Measurements from ENCODE around the gene FAM117A.

DNA sequence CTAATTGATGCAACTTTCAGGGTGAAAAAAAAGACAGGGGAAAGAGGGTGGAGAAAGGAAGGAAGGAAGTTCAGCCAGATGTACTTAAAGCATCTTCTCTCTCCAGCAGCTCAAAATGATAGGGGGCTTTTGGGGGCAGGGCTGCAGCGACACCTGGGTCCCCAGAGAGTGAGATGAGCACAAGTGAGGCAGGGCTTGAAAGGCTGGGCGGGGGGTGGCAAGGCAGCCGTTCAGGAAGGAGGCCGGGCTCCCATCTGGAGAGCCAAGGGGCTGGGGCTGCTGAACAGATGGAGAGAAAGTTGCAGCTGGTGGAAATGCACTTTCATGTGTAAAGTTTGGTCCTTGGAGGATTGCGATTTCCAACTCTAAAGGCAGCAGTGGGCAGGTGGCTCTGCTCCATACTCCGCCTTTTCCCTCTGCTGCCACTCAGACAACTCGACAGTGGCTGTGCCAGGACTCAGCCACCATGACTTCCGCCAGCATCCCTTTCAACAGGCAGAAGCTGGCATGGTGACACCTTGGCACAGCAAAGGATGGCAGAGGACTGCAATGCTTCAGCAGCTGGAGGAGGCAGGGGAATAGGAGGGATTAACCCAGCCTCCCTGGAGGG is 63.9 kb downstream of the FAM117A start:
- TF ChIP-seq POLR2A (IDR thresholded peaks at IDR 0.05): no peak
- TF ChIP-seq, protein P1, sequence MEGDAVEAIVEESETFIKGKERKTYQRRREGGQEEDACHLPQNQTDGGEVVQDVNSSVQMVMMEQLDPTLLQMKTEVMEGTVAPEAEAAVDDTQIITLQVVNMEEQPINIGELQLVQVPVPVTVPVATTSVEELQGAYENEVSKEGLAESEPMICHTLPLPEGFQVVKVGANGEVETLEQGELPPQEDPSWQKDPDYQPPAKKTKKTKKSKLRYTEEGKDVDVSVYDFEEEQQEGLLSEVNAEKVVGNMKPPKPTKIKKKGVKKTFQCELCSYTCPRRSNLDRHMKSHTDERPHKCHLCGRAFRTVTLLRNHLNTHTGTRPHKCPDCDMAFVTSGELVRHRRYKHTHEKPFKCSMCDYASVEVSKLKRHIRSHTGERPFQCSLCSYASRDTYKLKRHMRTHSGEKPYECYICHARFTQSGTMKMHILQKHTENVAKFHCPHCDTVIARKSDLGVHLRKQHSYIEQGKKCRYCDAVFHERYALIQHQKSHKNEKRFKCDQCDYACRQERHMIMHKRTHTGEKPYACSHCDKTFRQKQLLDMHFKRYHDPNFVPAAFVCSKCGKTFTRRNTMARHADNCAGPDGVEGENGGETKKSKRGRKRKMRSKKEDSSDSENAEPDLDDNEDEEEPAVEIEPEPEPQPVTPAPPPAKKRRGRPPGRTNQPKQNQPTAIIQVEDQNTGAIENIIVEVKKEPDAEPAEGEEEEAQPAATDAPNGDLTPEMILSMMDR (IDR thresholded peaks at IDR 0.05): no peak
